H9 (cell line): ENCODE results near the gene DPF1. TPM values are rescaled to one million over a fixed set of nuclear protein-coding genes. Genes with fewer than 3 reads are reported as not detected.

Source experiments
- DNase-seq: peaks from one replicate; pipeline ENCODE4 v3.0.0-alpha.2; 2017
- H2AFZ ChIP-seq: one replicate; pipeline ENCODE4 v1.6.1; 2013; ENCODE audit warnings: mild to moderate bottlenecking, low read length, control low read depth, moderate library complexity
- H2AK5ac ChIP-seq: 2 replicates; pipeline ENCODE4 v1.6.1; 2013; ENCODE audit warnings: low read length, control low read depth, mixed read lengths; ENCODE audit not compliant: insufficient read length
- H2BK120ac ChIP-seq: one replicate; pipeline ENCODE4 v1.6.1; 2013; ENCODE audit warnings: low read depth, mild to moderate bottlenecking, low read length, control low read depth, inconsistent platforms; ENCODE audit not compliant: poor library complexity, severe bottlenecking
- H2BK12ac ChIP-seq: 2 replicates; pipeline ENCODE4 v1.6.1; 2013; ENCODE audit warnings: low read length, control low read depth, mixed read lengths, low read depth; ENCODE audit not compliant: insufficient read length
- H2BK15ac ChIP-seq: 2 replicates; pipeline ENCODE4 v1.6.1; 2013; ENCODE audit warnings: low read depth, low read length, control low read depth
- H2BK20ac ChIP-seq: one replicate; pipeline ENCODE4 v1.6.1; 2013; ENCODE audit warnings: low read depth, mild to moderate bottlenecking, low read length, control low read depth, inconsistent platforms; ENCODE audit not compliant: poor library complexity, severe bottlenecking
- H2BK5ac ChIP-seq: 2 replicates; pipeline ENCODE4 v1.6.1; 2013; ENCODE audit warnings: low read length, control low read depth, mixed read lengths; ENCODE audit not compliant: insufficient read length
- H3K14ac ChIP-seq: 2 replicates; pipeline ENCODE4 v1.6.1; 2013; ENCODE audit warnings: low read length, control low read depth; ENCODE audit not compliant: insufficient read depth
- H3K18ac ChIP-seq: 2 replicates; pipeline ENCODE4 v1.6.1; 2013; ENCODE audit warnings: low read depth, mild to moderate bottlenecking, mixed read lengths, low read length, control low read depth; ENCODE audit not compliant: insufficient read length
- H3K23ac ChIP-seq: 2 replicates; pipeline ENCODE4 v1.6.1; 2013; ENCODE audit warnings: low read length, control low read depth, mixed read lengths, low read depth; ENCODE audit not compliant: insufficient read length
- H3K23me2 ChIP-seq: 2 replicates; pipeline ENCODE4 v1.6.1; 2013; ENCODE audit warnings: low read depth, mild to moderate bottlenecking, mixed read lengths, low read length, control low read depth; ENCODE audit not compliant: insufficient read length, poor library complexity, severe bottlenecking
- H3K27ac ChIP-seq: 2 replicates; pipeline ENCODE4 v1.5.1; 2013; ENCODE audit warnings: low read length, control low read depth, mixed read lengths, low read depth; ENCODE audit not compliant: insufficient read length
- H3K27me3 ChIP-seq: 2 replicates; pipeline ENCODE4 v1.6.1; 2013; ENCODE audit warnings: low read length, control low read depth, inconsistent platforms; ENCODE audit not compliant: insufficient read depth
- H3K4ac ChIP-seq: 2 replicates; pipeline ENCODE4 v1.6.1; 2013; ENCODE audit warnings: low read depth, mild to moderate bottlenecking, control low read depth, inconsistent platforms, low read length, moderate library complexity
- H3K4me1 ChIP-seq: 2 replicates; pipeline ENCODE4 v1.6.1; 2013; ENCODE audit warnings: low read length, control low read depth, inconsistent platforms; ENCODE audit not compliant: insufficient read depth
- H3K4me2 ChIP-seq: 2 replicates; pipeline ENCODE4 v1.6.1; 2013; ENCODE audit warnings: low read length, control low read depth, mixed read lengths; ENCODE audit not compliant: insufficient read length, insufficient read depth
- H3K56ac ChIP-seq: 2 replicates; pipeline ENCODE4 v1.6.1; 2013; ENCODE audit warnings: low read depth, mild to moderate bottlenecking, mixed read lengths, low read length, control low read depth; ENCODE audit not compliant: insufficient read length
- H3K79me1 ChIP-seq: 2 replicates; pipeline ENCODE4 v1.6.1; 2013; ENCODE audit warnings: low read depth, mild to moderate bottlenecking, moderate library complexity, low read length, control low read depth, inconsistent platforms; ENCODE audit not compliant: insufficient read depth, poor library complexity, severe bottlenecking
- H3K79me2 ChIP-seq: 2 replicates; pipeline ENCODE4 v1.6.1; 2013; ENCODE audit warnings: low read length, control low read depth, inconsistent platforms; ENCODE audit not compliant: insufficient read depth
- H3K9ac ChIP-seq: 2 replicates; pipeline ENCODE4 v1.6.1; 2013; ENCODE audit warnings: low read length, control low read depth, mixed read lengths; ENCODE audit not compliant: insufficient read length; ENCODE audit errors: extremely low read depth
- H3K9me3 ChIP-seq: one replicate; pipeline ENCODE4 v1.6.1; 2013; ENCODE audit warnings: low read depth, low read length, inconsistent platforms; ENCODE audit not compliant: control insufficient read depth
- H3T11ph ChIP-seq: one replicate; pipeline ENCODE4 v1.6.1; 2013; ENCODE audit warnings: mild to moderate bottlenecking, low read length, control low read depth, inconsistent platforms
- H4K20me1 ChIP-seq: one replicate; pipeline ENCODE4 v1.6.1; 2013; ENCODE audit not compliant: control insufficient read depth, insufficient read length, insufficient read depth
- H4K5ac ChIP-seq: 2 replicates; pipeline ENCODE4 v1.6.1; 2013; ENCODE audit warnings: low read depth, mild to moderate bottlenecking, mixed read lengths, low read length, control low read depth; ENCODE audit not compliant: insufficient read length
- H4K8ac ChIP-seq: replicated peaks from 2 replicates; pipeline ENCODE4 v1.6.1; 2013; ENCODE audit warnings: low read length, control low read depth, mixed read lengths, low read depth; ENCODE audit not compliant: insufficient read length
- H4K91ac ChIP-seq: 2 replicates; pipeline ENCODE4 v1.6.1; 2013; ENCODE audit warnings: low read depth, mild to moderate bottlenecking, moderate library complexity, mixed read lengths, low read length, control low read depth; ENCODE audit not compliant: insufficient read length
- H3K27ac Mint-ChIP-seq, 3 experiments: 2 replicates in 2 of 3; 3 replicates in 1 of 3; pipeline ENCODE4 v1.8.0; 2020 to 2021; ENCODE audit warnings: mixed read lengths in 3 of 3, mild to moderate bottlenecking in 1 of 3, moderate library complexity in 1 of 3
- H3K27me3 Mint-ChIP-seq: 2 replicates; pipeline ENCODE4 v1.8.0; 2021; ENCODE audit warnings: low read depth, mild to moderate bottlenecking, moderate library complexity, mixed read lengths
- H3K36me3 Mint-ChIP-seq, 3 experiments: 2 replicates in 2 of 3; 3 replicates in 1 of 3; pipeline ENCODE4 v1.8.0; 2020 to 2021; ENCODE audit warnings: low read depth in 3 of 3, mixed read lengths in 3 of 3; ENCODE audit not compliant: insufficient read depth in 1 of 3
- H3K4me1 Mint-ChIP-seq, 2 experiments: 2 replicates each; pipeline ENCODE4 v1.8.0; 2020; ENCODE audit warnings: mixed read lengths in 2 of 2
- H3K4me3 Mint-ChIP-seq, 2 experiments: 2 replicates in 1 of 2; 3 replicates in 1 of 2; pipeline ENCODE4 v1.8.0; 2020 to 2021; ENCODE audit warnings: mild to moderate bottlenecking in 2 of 2, mixed read lengths in 2 of 2, moderate library complexity in 1 of 2
- H3K9me3 Mint-ChIP-seq, 2 experiments: 2 replicates in 1 of 2; 3 replicates in 1 of 2; pipeline ENCODE4 v1.8.0; 2020; ENCODE audit warnings: mild to moderate bottlenecking in 2 of 2, mixed read lengths in 2 of 2, moderate library complexity in 1 of 2
- WGBS: extraction: QIAGEN DNeasy Blood & Tissue Kit; methylation state at CpG from one replicate; pipeline ENCODE4 v1.1.7; 2013; ENCODE audit warnings: missing lambda C conversion rate, low lambda C conversion rate, mixed read lengths; ENCODE audit not compliant: insufficient read length; ENCODE audit errors: extremely low coverage; 5-methylcytosine and 5-hydroxymethylcytosine counted together
- total RNA-seq: library from RNA; stranded (reverse); gene quantifications from 2 replicates; pipeline ENCODE4 v1.2.1, GENCODE V29; 2021
- TF ChIP-seq, protein P1 (sequence below): fragments of 200-600 bp; sonication (generic); conservative IDR thresholded peaks from 3 replicates; pipeline ENCODE4 v1.8.0; 2021; ENCODE audit warnings: antibody characterized with exemption, mild to moderate bottlenecking

DPF1 gene
- total RNA-seq, 1 experiment from 2014 or later, result 12.0 TPM

GRCh38 chr19:38185562-38185961 is 38.5 kb downstream of the DPF1 start:
- no peak overlapping the region for H3K23ac ChIP-seq
- WGBS, result no CpG with 5 or more reads among the region's 10 CpGs
- H3K9ac ChIP-seq, result no peak overlapping the region
- TF ChIP-seq, protein P1, sequence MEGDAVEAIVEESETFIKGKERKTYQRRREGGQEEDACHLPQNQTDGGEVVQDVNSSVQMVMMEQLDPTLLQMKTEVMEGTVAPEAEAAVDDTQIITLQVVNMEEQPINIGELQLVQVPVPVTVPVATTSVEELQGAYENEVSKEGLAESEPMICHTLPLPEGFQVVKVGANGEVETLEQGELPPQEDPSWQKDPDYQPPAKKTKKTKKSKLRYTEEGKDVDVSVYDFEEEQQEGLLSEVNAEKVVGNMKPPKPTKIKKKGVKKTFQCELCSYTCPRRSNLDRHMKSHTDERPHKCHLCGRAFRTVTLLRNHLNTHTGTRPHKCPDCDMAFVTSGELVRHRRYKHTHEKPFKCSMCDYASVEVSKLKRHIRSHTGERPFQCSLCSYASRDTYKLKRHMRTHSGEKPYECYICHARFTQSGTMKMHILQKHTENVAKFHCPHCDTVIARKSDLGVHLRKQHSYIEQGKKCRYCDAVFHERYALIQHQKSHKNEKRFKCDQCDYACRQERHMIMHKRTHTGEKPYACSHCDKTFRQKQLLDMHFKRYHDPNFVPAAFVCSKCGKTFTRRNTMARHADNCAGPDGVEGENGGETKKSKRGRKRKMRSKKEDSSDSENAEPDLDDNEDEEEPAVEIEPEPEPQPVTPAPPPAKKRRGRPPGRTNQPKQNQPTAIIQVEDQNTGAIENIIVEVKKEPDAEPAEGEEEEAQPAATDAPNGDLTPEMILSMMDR, result no peak
- peaks cover 2% of the 10 kb centered on the region; the same call in 1 of the 2 replicates for H3K4me1 ChIP-seq
- no peak overlapping the region for H3K4ac ChIP-seq
- DNase-seq, result no peak
- H4K5ac ChIP-seq, result no peak overlapping the region
- no peak overlapping the region for H2AFZ ChIP-seq
- no peak overlapping the region for H2BK20ac ChIP-seq
- Mint-ChIP-seq H3K9me3 (peaks cover 4% of the 10 kb centered on the region in 2 experiments), H3K4me3 (no peak overlapping the region), H3K27me3 (peaks cover 2% of the 10 kb centered on the region; the same call in 1 of the 2 replicates), H3K4me1 (peaks cover 14 to 27% of the 10 kb centered on the region in 2 experiments), H3K36me3 (peaks cover 9 to 21% (median 16%) of the 10 kb centered on the region in 3 experiments; a peak in 6 of 7 replicates), H3K27ac (peak overlapping the region in 1 of 3 experiments; percentile 50; a peak in 1 of 7 replicates)
- no peaks in the 10 kb centered on the region for H3K9me3 ChIP-seq
- no peak overlapping the region for H4K8ac ChIP-seq
- H2BK15ac ChIP-seq, result no peak overlapping the region
- H3K18ac ChIP-seq, result no peak overlapping the region
- H4K20me1 ChIP-seq, result peaks cover 5% of the 10 kb centered on the region
- H2BK12ac ChIP-seq, result no peak overlapping the region
- H2BK120ac ChIP-seq, result no peak overlapping the region
- H3K79me1 ChIP-seq, result no peaks in the 10 kb centered on the region
- H3K79me2 ChIP-seq, result no peaks in the 10 kb centered on the region
- H3T11ph ChIP-seq, result no peak overlapping the region
- no peak overlapping the region for H3K4me2 ChIP-seq
- no peak overlapping the region for H4K91ac ChIP-seq
- no peaks in the 10 kb centered on the region for H3K27me3 ChIP-seq
- H3K56ac ChIP-seq, result no peak overlapping the region
- H3K23me2 ChIP-seq, result peaks cover 5% of the 10 kb centered on the region
- no peak overlapping the region for H3K14ac ChIP-seq
- no peak overlapping the region for H2BK5ac ChIP-seq
- H3K27ac ChIP-seq, result no peak overlapping the region
- H2AK5ac ChIP-seq, result no peak overlapping the region
